ENCODE data around the gene SUGT1. TPM values are rescaled to one million over a fixed set of nuclear protein-coding genes. Genes with fewer than 3 reads are reported as not detected.
"Not testable (repeated sequence)": the region's sequence is repeated elsewhere in the genome, so short reads cannot be mapped to it uniquely, and the experiment has no call there.

The SUGT1 gene
- 39.7 and 54.0 TPM in 2 replicates for total RNA-seq

- DNase-seq (ENCODE audit: extremely low read depth, low read depth, low spot score): peak; percentile 80
Measured at GRCh38 chr13:52652196-52652979, at the start of gene SUGT1. TSS of gene SUGT1 (plus strand) at chr13:52652836. CDS start at chr13:52652921, 85 bp downstream.

GRCh38 chr13:52603316-52603715 lies 49.3 kb upstream of the SUGT1 start:
- not testable (repeated sequence) for DNase-seq (ENCODE audit: extremely low read depth, low read depth, low spot score)

GRCh38 chr13:52606126-52606525 lies 46.5 kb upstream of the SUGT1 start:
- DNase-seq (ENCODE audit: extremely low read depth, low read depth, low spot score): not testable (repeated sequence)

GRCh38 chr13:52606795-52607194 lies 45.8 kb upstream of the SUGT1 start:
- not testable (repeated sequence) for DNase-seq (ENCODE audit: extremely low read depth, low read depth, low spot score)

- not testable (repeated sequence) for DNase-seq (ENCODE audit: extremely low read depth, low read depth, low spot score)
Measured at GRCh38 chr13:52608184-52608583, 44.5 kb upstream of the SUGT1 start.

- DNase-seq (ENCODE audit: extremely low read depth, low read depth, low spot score): not testable (repeated sequence)
Measured at GRCh38 chr13:52609013-52609606, 43.5 kb upstream of the SUGT1 start.

GRCh38 chr13:52610158-52610557 lies 42.5 kb upstream of the SUGT1 start:
- DNase-seq (ENCODE audit: extremely low read depth, low read depth, low spot score): not testable (repeated sequence)

GRCh38 chr13:52615134-52615801 lies 37.4 kb upstream of the SUGT1 start:
- no peak for DNase-seq (ENCODE audit: extremely low read depth, low read depth, low spot score)

GRCh38 chr13:52615812-52616211 lies 36.8 kb upstream of the SUGT1 start:
- no peak for DNase-seq (ENCODE audit: extremely low read depth, low read depth, low spot score)

GRCh38 chr13:52617070-52618060 lies 35.3 kb upstream of the SUGT1 start:
- DNase-seq (ENCODE audit: extremely low read depth, low read depth, low spot score): no peak

GRCh38 chr13:52631083-52631690 lies 21.4 kb upstream of the SUGT1 start:
- DNase-seq (ENCODE audit: extremely low read depth, low read depth, low spot score): not testable (repeated sequence)

- DNase-seq (ENCODE audit: extremely low read depth, low read depth, low spot score): no peak
Measured at GRCh38 chr13:52638666-52639328, 13.8 kb upstream of the SUGT1 start.

GRCh38 chr13:52642131-52642530 lies 10.5 kb upstream of the SUGT1 start, which contains the start of gene HNRNPA1L2:
TSS of gene HNRNPA1L2 (plus strand) at chr13:52642431. CDS start at chr13:52642493, 62 bp downstream.
- no peak for DNase-seq (ENCODE audit: extremely low read depth, low read depth, low spot score)

GRCh38 chr13:52644108-52644507 lies 8.5 kb upstream of the SUGT1 start:
- no peak for DNase-seq (ENCODE audit: extremely low read depth, low read depth, low spot score)

- DNase-seq (ENCODE audit: extremely low read depth, low read depth, low spot score): no peak
Measured at GRCh38 chr13:52646967-52647366, 5.7 kb upstream of the SUGT1 start.

- DNase-seq (ENCODE audit: extremely low read depth, low read depth, low spot score): no peak
Measured at GRCh38 chr13:52650731-52651130, 1.9 kb upstream of the SUGT1 start.

GRCh38 chr13:52651897-52652195 lies 790 bp upstream of the SUGT1 start:
- peak; percentile 31 for DNase-seq (ENCODE audit: extremely low read depth, low read depth, low spot score)

GRCh38 chr13:52652980-52653303 lies 306 bp downstream of the SUGT1 start:
- no peak for DNase-seq (ENCODE audit: extremely low read depth, low read depth, low spot score)

GRCh38 chr13:52659340-52659739 lies 6.7 kb downstream of the SUGT1 start:
- DNase-seq (ENCODE audit: extremely low read depth, low read depth, low spot score): no peak

GRCh38 chr13:52664272-52664671 lies 11.6 kb downstream of the SUGT1 start:
- DNase-seq (ENCODE audit: extremely low read depth, low read depth, low spot score): no peak

Data from glomerular endothelial cell (primary cell).